ENCODE measurements around the gene LRRC7. TPM values are rescaled to one million over a fixed set of nuclear protein-coding genes. Genes with fewer than 3 reads are reported as not detected.

LRRC7 gene
- total RNA-seq, 2 donors from 2014 or later = 0.91 TPM; not detected in 1

DNA sequence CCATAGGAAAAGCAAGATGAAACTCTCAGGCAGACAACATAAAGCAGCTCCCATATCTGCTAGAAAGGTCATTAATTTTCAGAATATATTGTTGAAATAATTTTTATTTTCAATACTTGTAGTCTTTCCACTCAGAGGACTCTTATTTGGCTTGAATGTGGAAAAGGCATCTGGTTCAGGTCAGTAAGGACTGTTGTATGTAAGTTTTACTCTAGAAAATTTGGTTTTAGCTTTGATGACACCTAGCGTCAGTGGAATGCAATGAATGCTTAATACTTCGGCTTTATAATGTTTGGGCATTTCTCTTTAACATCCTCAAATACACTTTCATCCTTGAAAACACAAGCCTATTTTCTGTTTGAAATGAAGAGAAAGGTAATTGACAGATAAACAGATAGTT is 574.4 kb downstream of the LRRC7 start:
- DNase-seq (ENCODE audit: low spot score in 2 of 2) (no peak), ATAC-seq (no peak)
- Mint-ChIP-seq H3K27ac (no peak overlapping the region), H3K9me3 (no peaks in the 10 kb centered on the region), H3K36me3 (no peaks in the 10 kb centered on the region)

DNA sequence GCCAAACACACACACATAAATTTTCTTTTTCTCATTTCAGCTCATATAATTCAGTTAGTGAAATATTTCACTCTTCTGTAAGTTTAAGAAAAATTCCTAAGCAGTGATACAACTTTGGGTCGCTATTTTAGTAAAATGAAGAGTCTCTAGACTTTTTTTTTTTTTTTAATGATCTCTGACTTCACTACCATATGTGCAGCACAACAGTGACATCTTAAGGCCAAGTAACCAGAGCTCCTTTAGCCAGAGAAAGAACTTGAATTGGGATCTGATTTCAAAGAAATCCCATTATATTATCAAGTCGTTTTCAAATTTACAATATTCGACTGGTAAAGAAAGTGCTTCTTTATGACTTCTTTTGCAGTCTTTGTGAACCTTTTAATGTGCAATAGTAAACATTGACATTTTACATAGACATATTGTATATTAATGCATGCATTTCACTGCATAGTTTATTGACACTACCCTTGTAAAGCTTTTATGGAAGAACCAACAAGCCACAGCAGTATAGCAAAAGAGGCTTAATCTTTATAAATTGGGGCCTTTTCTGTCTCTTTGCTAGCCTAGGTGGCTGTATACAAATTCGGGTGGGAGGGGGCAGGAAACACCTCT is 575.4 kb downstream of the LRRC7 start:
- H3K36me3 Mint-ChIP-seq = no peaks in the 10 kb centered on the region
- H3K27ac Mint-ChIP-seq = no peak overlapping the region
- H3K9me3 Mint-ChIP-seq = no peaks in the 10 kb centered on the region
- no peak for DNase-seq (ENCODE audit: low spot score in 2 of 2)
- no peak for ATAC-seq

- Mint-ChIP-seq H3K27ac (no peak overlapping the region), H3K36me3 (peaks cover 0 to 4% of the 10 kb centered on the region in 2 donors), H3K9me3 (no peaks in the 10 kb centered on the region)
- no peak for ATAC-seq
- no peak for DNase-seq (ENCODE audit: low spot score in 2 of 2)
Measured at GRCh38 chr1:70146488-70146887, 578.8 kb downstream of the LRRC7 start.

- H3K9me3 Mint-ChIP-seq = no peaks in the 10 kb centered on the region
- H3K27ac Mint-ChIP-seq = no peak overlapping the region
- ATAC-seq (no peak), DNase-seq (ENCODE audit: low spot score in 2 of 2) (no peak)
- H3K36me3 Mint-ChIP-seq = peaks cover 0 to 4% of the 10 kb centered on the region in 2 donors
Measured at GRCh38 chr1:70150444-70150843, 582.7 kb downstream of the LRRC7 start.

- Mint-ChIP-seq H3K9me3 (no peaks in the 10 kb centered on the region), H3K27ac (no peak overlapping the region), H3K36me3 (peaks cover 0 to 4% of the 10 kb centered on the region in 2 donors)
- DNase-seq (ENCODE audit: low spot score in 2 of 2) = no peak
- no peak for ATAC-seq
Measured at GRCh38 chr1:70153739-70154138, 586.0 kb downstream of the LRRC7 start.

DNA sequence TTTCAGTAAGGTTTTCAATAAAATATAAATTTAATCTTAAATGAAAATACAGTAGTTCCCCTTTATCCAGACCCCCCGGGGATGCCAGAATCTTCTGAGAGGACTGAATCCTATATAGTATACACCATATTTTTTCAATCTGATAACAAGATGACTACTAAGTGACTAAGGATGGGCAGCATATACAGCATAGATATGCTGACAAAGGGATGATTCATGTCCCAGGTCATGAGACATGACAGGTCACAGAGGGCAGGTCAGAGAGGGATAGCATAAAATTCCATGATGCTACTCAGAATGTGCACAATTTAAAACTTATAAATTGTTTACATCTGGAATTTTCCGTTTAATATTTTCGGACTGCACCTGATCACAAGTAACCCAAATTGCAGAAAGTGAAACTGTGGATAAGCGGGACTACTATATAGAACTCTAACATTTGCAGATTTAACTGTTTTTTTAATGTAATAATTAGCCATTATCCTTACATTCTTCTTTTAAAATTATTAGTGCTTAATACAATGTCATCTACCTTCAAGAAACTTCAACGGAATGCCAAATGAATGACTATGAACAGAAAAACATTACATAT is 588.9 kb downstream of the LRRC7 start:
- Mint-ChIP-seq H3K36me3 (no peaks in the 10 kb centered on the region), H3K9me3 (no peaks in the 10 kb centered on the region), H3K27ac (no peak overlapping the region)
- ATAC-seq (peak; percentile 67 to 95), DNase-seq (ENCODE audit: low spot score in 2 of 2) (no peak)

- Mint-ChIP-seq H3K9me3 (no peaks in the 10 kb centered on the region), H3K36me3 (no peaks in the 10 kb centered on the region), H3K27ac (no peak overlapping the region)
- ATAC-seq (no peak), DNase-seq (ENCODE audit: low spot score in 2 of 2) (no peak)
Measured at GRCh38 chr1:70164350-70164749, 596.6 kb downstream of the LRRC7 start.

- H3K36me3 Mint-ChIP-seq = no peaks in the 10 kb centered on the region
- no peak for DNase-seq (ENCODE audit: low spot score in 2 of 2)
- peak overlapping the region in 1 of 2 donors; percentile 44 for H3K27ac Mint-ChIP-seq
- no peak for ATAC-seq
- no peaks in the 10 kb centered on the region for H3K9me3 Mint-ChIP-seq
Measured at GRCh38 chr1:70168283-70168682, 600.6 kb downstream of the LRRC7 start.

DNA sequence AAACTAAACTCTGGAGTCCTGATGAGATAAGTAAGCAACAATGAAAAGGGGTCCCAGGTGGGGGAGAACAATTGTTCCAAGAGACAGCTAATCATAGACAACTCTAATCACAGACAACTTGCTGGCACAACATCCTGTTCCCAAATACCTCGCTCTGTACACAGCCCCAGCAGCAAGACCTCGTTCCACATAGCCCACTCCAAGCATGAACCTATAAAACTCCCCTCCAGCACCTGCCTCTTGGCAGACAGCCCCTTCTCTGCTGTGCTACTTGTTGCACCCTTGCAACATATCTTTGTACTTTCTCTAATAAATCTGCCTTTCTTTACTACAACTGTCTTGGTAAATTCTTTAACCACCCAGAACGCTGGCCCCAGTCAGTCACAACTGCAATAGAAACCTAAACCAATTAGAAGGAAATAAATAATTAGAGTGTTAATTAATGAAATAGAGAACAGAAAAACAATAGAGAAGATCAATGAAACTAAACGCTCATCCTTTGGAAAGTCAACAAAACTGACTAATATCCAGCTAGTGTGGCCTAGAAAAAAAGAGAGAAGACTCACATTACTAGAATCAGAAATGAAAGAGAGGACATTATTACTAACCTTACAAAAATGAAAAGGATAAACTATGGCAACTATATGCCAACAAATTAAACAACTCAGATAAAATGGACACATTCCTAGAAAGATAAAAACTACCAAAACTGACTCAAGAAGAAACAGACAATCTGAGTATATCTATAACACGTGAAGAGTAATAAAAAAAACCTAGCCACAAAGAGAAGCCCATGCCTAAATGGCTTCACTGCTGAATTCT is 601.5 kb downstream of the LRRC7 start:
- H3K36me3 Mint-ChIP-seq = no peaks in the 10 kb centered on the region
- peak in 1 of 2 donors; percentile 89 for ATAC-seq
- DNase-seq (ENCODE audit: low spot score in 2 of 2) = no peak
- peak overlapping the region in 1 of 2 donors; percentile 13 for H3K27ac Mint-ChIP-seq
- H3K9me3 Mint-ChIP-seq = no peaks in the 10 kb centered on the region

GRCh38 chr1:70171512-70171911 is 603.8 kb downstream of the LRRC7 start:
- no peaks in the 10 kb centered on the region for H3K36me3 Mint-ChIP-seq
- H3K9me3 Mint-ChIP-seq = no peaks in the 10 kb centered on the region
- DNase-seq (ENCODE audit: low spot score in 2 of 2) = no peak
- no peak overlapping the region for H3K27ac Mint-ChIP-seq
- ATAC-seq = peak in 1 of 2 donors; percentile 47

Data from activated naive CD4-positive, alpha-beta T cell treated with anti-CD3 and anti-CD28 coated beads, Interleukin-2, amount 50 U/mL, for 72 hours (primary cell).